ENCODE data around the gene IGF2BP2. TPM values are rescaled to one million over a fixed set of nuclear protein-coding genes. Genes with fewer than 3 reads are reported as not detected.

Gene IGF2BP2
- polyA plus RNA-seq, 1 experiment: 2.0 TPM

- Histone ChIP-seq H3K4me3 (ENCODE audit: low read depth, low read length) (no peak overlapping the region), H3K36me3 (ENCODE audit: control insufficient read depth, insufficient read depth, low read length) (no peaks in the 10 kb centered on the region; the same call in none of the 2 replicates), H3K27me3 (ENCODE audit: control insufficient read depth, insufficient read depth, low read length) (no peaks in the 10 kb centered on the region)
- no peak for DNase-seq (ENCODE audit: low read depth)
- TF ChIP-seq CTCF (IDR thresholded peaks at IDR 0.05; ENCODE audit: insufficient read depth, low read depth, low read length): no peak
- ChIA-PET CTCF (no interaction called here), POLR2A (no interaction called here)
Measured at GRCh38 chr3:185594073-185594472, 230.8 kb downstream of the IGF2BP2 start.

Small RNA genes lying within 50 kb of the gene (small RNA-seq; reads per million reads assigned to genes)
- gene AC133473.1 (ENCODE audit: insufficient read length, low read depth, low replicate concordance): not detected
- not detected for gene MIR548AQ (ENCODE audit: insufficient read length, low read depth, low replicate concordance)

Other genes with a start within 250 kb of the IGF2BP2 start
- 9.9 and 16.9 TPM in 2 replicates for gene SENP2, start 238.7 kb downstream of the IGF2BP2 start, polyA plus RNA-seq (2011; rRNA removed)
- 129 and 163 TPM in 2 replicates for gene TRA2B, start 113.0 kb upstream of the IGF2BP2 start, polyA plus RNA-seq (2011; rRNA removed)